Fibroblast of villous mesenchyme (primary cell): Measurements from ENCODE around the gene ACIN1. TPM values are rescaled to one million over a fixed set of nuclear protein-coding genes. Genes with fewer than 3 reads are reported as not detected.
"Not testable (repeated sequence)": the region's sequence is repeated elsewhere in the genome, so short reads cannot be mapped to it uniquely, and the experiment has no call there.

Experiments used
- DNase-seq: peaks from one replicate; pipeline ENCODE4 v3.0.0-alpha.2; 2010; ENCODE audit warnings: low read depth
- H3K4me3 ChIP-seq: 2 replicates; pipeline ENCODE4 v1.5.1; 2011; ENCODE audit warnings: low read depth, mild to moderate bottlenecking, low read length
- total RNA-seq: library from RNA; depleted of rRNA; stranded (reverse); fragments of >200 nt; gene quantifications from 2 replicates; pipeline ENCODE4 v1.2.3, GENCODE V29; 2012
- TF ChIP-seq, protein P1 (sequence below): IDR thresholded peaks from 2 replicates; pipeline ENCODE4 v1.5.1; 2012; ENCODE audit warnings: low read depth, mild to moderate bottlenecking, low read length; ENCODE audit not compliant: insufficient read depth

ACIN1 gene
- total RNA-seq, 1 donor = 106 TPM

GRCh38 chr14:23021889-23022442, 73.0 kb downstream of the ACIN1 start:
- no peak overlapping the region for H3K4me3 ChIP-seq
- no peak for DNase-seq
- TF ChIP-seq, protein P1, sequence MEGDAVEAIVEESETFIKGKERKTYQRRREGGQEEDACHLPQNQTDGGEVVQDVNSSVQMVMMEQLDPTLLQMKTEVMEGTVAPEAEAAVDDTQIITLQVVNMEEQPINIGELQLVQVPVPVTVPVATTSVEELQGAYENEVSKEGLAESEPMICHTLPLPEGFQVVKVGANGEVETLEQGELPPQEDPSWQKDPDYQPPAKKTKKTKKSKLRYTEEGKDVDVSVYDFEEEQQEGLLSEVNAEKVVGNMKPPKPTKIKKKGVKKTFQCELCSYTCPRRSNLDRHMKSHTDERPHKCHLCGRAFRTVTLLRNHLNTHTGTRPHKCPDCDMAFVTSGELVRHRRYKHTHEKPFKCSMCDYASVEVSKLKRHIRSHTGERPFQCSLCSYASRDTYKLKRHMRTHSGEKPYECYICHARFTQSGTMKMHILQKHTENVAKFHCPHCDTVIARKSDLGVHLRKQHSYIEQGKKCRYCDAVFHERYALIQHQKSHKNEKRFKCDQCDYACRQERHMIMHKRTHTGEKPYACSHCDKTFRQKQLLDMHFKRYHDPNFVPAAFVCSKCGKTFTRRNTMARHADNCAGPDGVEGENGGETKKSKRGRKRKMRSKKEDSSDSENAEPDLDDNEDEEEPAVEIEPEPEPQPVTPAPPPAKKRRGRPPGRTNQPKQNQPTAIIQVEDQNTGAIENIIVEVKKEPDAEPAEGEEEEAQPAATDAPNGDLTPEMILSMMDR = no peak

- no peak for DNase-seq
- no peak overlapping the region for H3K4me3 ChIP-seq
- TF ChIP-seq, protein P1 = no peak
These were observed 73.5 kb downstream of the ACIN1 start for GRCh38 chr14:23021434-23021833.

DNA sequence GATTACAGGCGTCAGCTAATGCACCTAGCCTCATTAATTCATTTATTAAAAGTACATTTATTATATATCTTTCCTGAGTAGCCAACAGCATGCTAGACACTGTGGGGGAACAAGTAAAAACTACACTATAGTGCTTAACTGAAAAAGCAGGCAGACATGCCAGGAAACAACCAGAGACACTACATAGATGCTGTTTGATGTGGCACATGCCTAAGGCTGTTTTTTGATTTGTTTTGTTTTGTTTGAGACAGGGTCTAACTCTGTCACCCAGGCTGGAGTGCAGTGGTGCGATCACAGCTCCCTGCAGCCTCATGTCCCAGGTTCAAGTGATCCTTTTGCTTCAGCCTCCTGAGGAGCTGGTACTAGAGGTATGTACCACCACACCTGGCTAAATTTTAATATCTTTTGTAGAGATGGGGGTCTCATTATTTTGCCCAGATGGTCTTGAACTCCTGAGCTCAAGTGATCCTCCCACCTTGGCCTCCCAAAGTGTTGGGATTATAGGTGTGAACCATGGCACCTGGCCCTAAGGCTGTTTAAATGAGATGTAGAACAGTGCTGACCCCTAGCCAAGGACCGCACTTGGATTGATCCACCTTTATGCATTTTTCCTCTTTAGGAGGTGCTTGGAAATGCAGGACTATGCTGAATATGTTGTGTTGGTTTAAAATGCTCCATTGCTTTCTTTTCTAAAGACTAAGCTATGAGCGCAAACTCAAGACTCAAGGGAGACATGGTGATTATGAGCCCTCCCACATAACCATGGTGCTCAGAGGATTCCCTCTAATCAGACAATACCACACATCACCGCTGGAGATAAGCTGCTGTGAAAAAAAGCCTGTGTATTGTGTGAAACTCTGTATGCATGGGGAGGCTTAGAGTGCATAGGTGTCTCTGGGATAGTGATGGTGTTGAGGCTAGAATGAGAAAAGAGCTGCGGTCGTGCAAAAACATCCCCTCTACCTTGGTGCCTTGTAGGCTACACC, 74.5 kb downstream of the ACIN1 start:
- TF ChIP-seq, protein P1 = no peak
- H3K4me3 ChIP-seq = no peak overlapping the region
- no peak for DNase-seq

- TF ChIP-seq, protein P1 = no peak
These were observed 76.8 kb downstream of the ACIN1 start for GRCh38 chr14:23018107-23018506.

GRCh38 chr14:23017091-23017490, 77.8 kb downstream of the ACIN1 start:
- TF ChIP-seq, protein P1 = no peak
- no peak overlapping the region for H3K4me3 ChIP-seq
- no peak for DNase-seq

More at GRCh38 chr14:23018107-23018506, 76.8 kb downstream of the ACIN1 start:
- no peak for DNase-seq
- no peak overlapping the region for H3K4me3 ChIP-seq

DNA sequence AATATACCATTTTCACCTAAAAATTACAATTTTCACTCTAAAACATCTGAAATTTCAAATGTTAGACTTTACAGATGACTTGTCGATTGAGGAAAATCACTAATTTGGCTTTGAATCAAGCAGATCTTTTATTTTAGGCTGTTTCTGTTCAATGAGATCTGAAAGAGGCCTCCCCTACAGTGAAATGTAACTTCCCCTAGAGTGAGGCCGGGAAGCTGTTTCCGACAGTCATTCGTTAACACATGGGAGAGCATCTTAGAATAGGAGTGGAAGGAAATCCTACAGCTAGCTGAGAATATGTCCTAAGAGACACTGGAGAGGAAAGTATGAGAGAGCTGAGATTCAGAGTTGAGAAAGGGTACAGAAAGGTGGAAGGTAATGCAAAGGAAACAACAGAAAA, 79.3 kb downstream of the ACIN1 start:
- TF ChIP-seq, protein P1 = no peak
- no peak overlapping the region for H3K4me3 ChIP-seq
- DNase-seq = no peak

DNA sequence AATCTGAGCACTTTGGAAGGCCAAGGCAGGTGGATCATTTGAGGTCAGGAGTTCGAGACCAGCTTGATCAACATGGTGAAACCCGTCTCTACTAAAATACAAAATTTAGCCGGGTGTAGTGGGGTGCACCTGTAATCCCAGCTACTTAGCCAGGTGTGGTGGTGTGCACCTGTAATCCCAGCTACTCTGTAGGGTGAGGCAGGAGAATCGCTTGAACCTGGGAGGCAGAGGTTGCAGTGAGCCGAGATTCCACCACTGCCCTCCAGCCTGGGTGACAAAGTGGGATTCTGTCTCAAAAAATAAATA, 81.2 kb downstream of the ACIN1 start:
- DNase-seq, H3K4me3 ChIP-seq: not testable (repeated sequence)
